ENCODE data around the gene LIPT2. TPM values are rescaled to one million over a fixed set of nuclear protein-coding genes. Genes with fewer than 3 reads are reported as not detected.
"Not testable (repeated sequence)": the region's sequence is repeated elsewhere in the genome, so short reads cannot be mapped to it uniquely, and the experiment has no call there.

LIPT2 gene
- polyA plus RNA-seq, 1 donor from 2014 or later = 11.3 TPM

- Histone ChIP-seq H3K4me3 (ENCODE audit: low read length) (no peak overlapping the region), H3K9me2 (ENCODE audit: insufficient read depth, low read length) (no peaks in the 10 kb centered on the region), H3K27me3 (ENCODE audit: insufficient read depth, low read depth, low read length) (no peaks in the 10 kb centered on the region), H4K20me1 (ENCODE audit: insufficient read depth) (no peaks in the 10 kb centered on the region), H3K9me3 (ENCODE audit: low read length) (no peaks in the 10 kb centered on the region), H3F3A (ENCODE audit: insufficient read depth, low read length, poor library complexity, severe bottlenecking) (no peaks in the 10 kb centered on the region), H3K36me3 (ENCODE audit: insufficient read depth, low read length) (no peaks in the 10 kb centered on the region), H3K4me2 (ENCODE audit: low read length) (no peak overlapping the region), H3K27ac (ENCODE audit: low read length) (no peak overlapping the region), H3K79me2 (replicated peaks; ENCODE audit: insufficient read depth, low read length) (no peaks in the 10 kb centered on the region), H2AFZ (ENCODE audit: low read depth, low read length) (no peak overlapping the region), H3K9ac (ENCODE audit: low read length) (no peak overlapping the region)
- TF ChIP-seq RAD21 (conservative IDR thresholded peaks at IDR 0.05) (no peak), REST (IDR thresholded peaks at IDR 0.05; ENCODE audit: borderline replicate concordance) (no peak), EZH2 (IDR thresholded peaks at IDR 0.05; ENCODE audit: borderline replicate concordance, insufficient read depth, low read length, poor library complexity, severe bottlenecking) (no peak), POLR2AphosphoS5 (IDR thresholded peaks at IDR 0.05) (no peak), SMC3 (conservative IDR thresholded peaks at IDR 0.05; ENCODE audit: poor library complexity) (no peak), EP300 (conservative IDR thresholded peaks at IDR 0.05; ENCODE audit: poor library complexity, severe bottlenecking) (no peak), MXI1 (conservative IDR thresholded peaks at IDR 0.05; ENCODE audit: poor library complexity, severe bottlenecking) (no peak), TAF1 (IDR thresholded peaks at IDR 0.05; ENCODE audit: low read depth) (no peak)
- TF ChIP-seq, protein P1, sequence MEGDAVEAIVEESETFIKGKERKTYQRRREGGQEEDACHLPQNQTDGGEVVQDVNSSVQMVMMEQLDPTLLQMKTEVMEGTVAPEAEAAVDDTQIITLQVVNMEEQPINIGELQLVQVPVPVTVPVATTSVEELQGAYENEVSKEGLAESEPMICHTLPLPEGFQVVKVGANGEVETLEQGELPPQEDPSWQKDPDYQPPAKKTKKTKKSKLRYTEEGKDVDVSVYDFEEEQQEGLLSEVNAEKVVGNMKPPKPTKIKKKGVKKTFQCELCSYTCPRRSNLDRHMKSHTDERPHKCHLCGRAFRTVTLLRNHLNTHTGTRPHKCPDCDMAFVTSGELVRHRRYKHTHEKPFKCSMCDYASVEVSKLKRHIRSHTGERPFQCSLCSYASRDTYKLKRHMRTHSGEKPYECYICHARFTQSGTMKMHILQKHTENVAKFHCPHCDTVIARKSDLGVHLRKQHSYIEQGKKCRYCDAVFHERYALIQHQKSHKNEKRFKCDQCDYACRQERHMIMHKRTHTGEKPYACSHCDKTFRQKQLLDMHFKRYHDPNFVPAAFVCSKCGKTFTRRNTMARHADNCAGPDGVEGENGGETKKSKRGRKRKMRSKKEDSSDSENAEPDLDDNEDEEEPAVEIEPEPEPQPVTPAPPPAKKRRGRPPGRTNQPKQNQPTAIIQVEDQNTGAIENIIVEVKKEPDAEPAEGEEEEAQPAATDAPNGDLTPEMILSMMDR (IDR thresholded peaks at IDR 0.05; ENCODE audit: poor library complexity, severe bottlenecking) = no peak
These were observed 42.0 kb upstream of the LIPT2 start for GRCh38 chr11:74535371-74536160.

DNA sequence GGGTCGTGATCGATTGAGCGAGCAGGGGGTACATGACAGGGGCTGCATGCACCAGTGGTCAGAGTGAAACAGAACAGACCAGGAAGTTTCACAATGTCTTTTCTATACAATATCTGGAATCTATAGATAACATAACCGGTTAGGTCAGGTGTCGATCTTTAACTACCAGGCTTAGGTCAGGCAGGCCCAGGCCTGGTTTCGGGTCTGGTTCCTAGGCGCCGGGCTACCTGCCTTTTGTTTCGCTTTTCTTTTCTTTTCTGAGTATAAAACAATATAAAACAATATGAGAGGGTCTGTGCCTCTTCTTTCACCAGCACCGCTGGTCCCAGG is 41.4 kb upstream of the LIPT2 start:
- not testable (repeated sequence) for H3K9me2 ChIP-seq (ENCODE audit: insufficient read depth, low read length); H3F3A ChIP-seq (ENCODE audit: insufficient read depth, low read length, poor library complexity, severe bottlenecking); H2AFZ ChIP-seq (ENCODE audit: low read depth, low read length); H3K9me3 ChIP-seq (ENCODE audit: low read length); H3K4me3 ChIP-seq (ENCODE audit: low read length); H3K4me2 ChIP-seq (ENCODE audit: low read length); H3K9ac ChIP-seq (ENCODE audit: low read length); H3K36me3 ChIP-seq (ENCODE audit: insufficient read depth, low read length); H3K27me3 ChIP-seq (ENCODE audit: insufficient read depth, low read depth, low read length); H4K20me1 ChIP-seq (ENCODE audit: insufficient read depth); H3K27ac ChIP-seq (ENCODE audit: low read length); H3K79me2 ChIP-seq (replicated peaks; ENCODE audit: insufficient read depth, low read length)

Measured in neural cell (in vitro differentiated cells).